ENCODE results near the gene PPM1H. TPM values are rescaled to one million over a fixed set of nuclear protein-coding genes. Genes with fewer than 3 reads are reported as not detected.
"Not testable (repeated sequence)": the region's sequence is repeated elsewhere in the genome, so short reads cannot be mapped to it uniquely, and the experiment has no call there.

PPM1H gene
- polyA plus RNA-seq, 1 donor: 20.0 TPM

GRCh38 chr12:62817556-62818271 is 117.2 kb downstream of the PPM1H start:
- Histone ChIP-seq H3K4me1 (ENCODE audit: control insufficient read depth, insufficient read depth, low read length) (peaks cover 3% of the 10 kb centered on the region), H3K9me3 (ENCODE audit: control insufficient read depth, low read depth, low read length) (no peaks in the 10 kb centered on the region), H3K4me3 (ENCODE audit: low read length) (no peak overlapping the region), H3K27ac (ENCODE audit: low read length) (no peak overlapping the region), H3K36me3 (ENCODE audit: control insufficient read depth, insufficient read depth, low read length) (no peaks in the 10 kb centered on the region), H3K27me3 (ENCODE audit: control insufficient read depth, insufficient read depth, low read length) (no peaks in the 10 kb centered on the region)
- WGBS (ENCODE audit: insufficient coverage, low lambda C conversion rate): 92% methylated on average over 2 of the region's 9 CpGs
- DNase-seq: no peak

DNA sequence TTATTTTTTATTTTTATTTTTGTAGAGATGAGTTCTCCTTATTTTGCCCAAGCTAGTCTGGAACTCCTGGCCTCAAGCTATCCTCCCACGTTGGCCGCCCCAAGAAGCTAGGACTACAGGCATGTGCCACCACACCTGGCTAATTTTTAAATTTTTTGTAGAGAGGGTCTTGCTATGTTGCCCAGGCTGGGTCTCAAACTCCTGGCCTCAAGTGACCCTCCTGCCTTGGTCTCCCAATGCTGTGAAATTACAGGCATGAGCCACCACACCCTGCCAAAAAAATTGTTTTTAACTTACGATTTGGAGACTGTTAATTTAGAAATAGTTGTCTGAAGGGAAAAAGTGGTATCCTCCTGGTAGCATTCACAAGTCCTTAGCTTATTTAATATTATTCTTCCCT is 120.7 kb downstream of the PPM1H start:
- peaks cover 3% of the 10 kb centered on the region for H3K4me1 ChIP-seq (ENCODE audit: control insufficient read depth, insufficient read depth, low read length)
- no peak for DNase-seq
- H3K9me3 ChIP-seq (ENCODE audit: control insufficient read depth, low read depth, low read length): no peaks in the 10 kb centered on the region
- WGBS (ENCODE audit: insufficient coverage, low lambda C conversion rate): 100% methylated on average over 1 of the region's 3 CpGs
- H3K36me3 ChIP-seq (ENCODE audit: control insufficient read depth, insufficient read depth, low read length): no peaks in the 10 kb centered on the region
- no peaks in the 10 kb centered on the region for H3K27me3 ChIP-seq (ENCODE audit: control insufficient read depth, insufficient read depth, low read length)
- H3K4me3 ChIP-seq (ENCODE audit: low read length): no peak overlapping the region
- no peak overlapping the region for H3K27ac ChIP-seq (ENCODE audit: low read length)

DNA sequence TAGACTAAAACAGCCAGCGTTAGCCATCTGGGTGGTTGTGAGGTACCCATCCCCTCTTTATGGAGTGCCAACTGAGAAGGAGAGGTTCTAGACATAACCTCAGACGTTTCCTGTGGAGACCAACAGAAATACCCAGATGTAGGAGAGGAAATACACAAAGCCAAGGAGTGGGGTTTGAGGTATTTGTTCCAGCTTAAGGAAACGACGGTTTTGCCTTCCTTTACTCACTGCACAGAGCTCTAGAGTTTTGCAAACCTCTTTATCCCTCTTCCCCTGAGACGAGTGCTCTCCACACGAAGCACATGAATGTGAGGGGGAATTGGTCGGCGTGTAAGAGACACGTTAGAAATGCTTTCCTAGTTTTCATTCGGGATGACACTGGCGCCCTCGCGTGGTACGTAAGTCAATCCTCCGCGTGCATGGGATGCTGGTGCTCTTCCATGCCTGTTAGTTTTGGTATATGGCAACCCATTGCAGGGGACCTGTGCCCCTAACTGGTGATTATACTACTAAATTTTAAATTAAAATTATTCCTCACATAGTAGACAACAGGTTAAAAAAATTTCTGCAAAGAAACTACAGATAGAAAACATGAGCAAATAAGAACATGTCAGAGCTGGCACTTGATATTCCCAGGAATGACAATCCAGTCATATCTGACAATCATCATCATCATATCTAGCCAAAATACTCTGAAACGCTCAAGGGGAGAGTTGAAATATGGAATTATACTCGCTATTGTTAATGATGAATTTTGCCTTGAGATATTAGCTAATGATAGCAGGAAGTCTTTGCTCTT is 121.7 kb downstream of the PPM1H start:
- DNase-seq: peak; percentile 42 to 43
- H3K36me3 ChIP-seq (ENCODE audit: control insufficient read depth, insufficient read depth, low read length): no peaks in the 10 kb centered on the region
- peaks cover 3% of the 10 kb centered on the region for H3K4me1 ChIP-seq (ENCODE audit: control insufficient read depth, insufficient read depth, low read length)
- H3K9me3 ChIP-seq (ENCODE audit: control insufficient read depth, low read depth, low read length): no peaks in the 10 kb centered on the region
- no peak overlapping the region for H3K4me3 ChIP-seq (ENCODE audit: low read length)
- no peak overlapping the region for H3K27ac ChIP-seq (ENCODE audit: low read length)
- WGBS (ENCODE audit: insufficient coverage, low lambda C conversion rate): no CpG with 5 or more reads among the region's 18 CpGs
- H3K27me3 ChIP-seq (ENCODE audit: control insufficient read depth, insufficient read depth, low read length): no peaks in the 10 kb centered on the region

DNA sequence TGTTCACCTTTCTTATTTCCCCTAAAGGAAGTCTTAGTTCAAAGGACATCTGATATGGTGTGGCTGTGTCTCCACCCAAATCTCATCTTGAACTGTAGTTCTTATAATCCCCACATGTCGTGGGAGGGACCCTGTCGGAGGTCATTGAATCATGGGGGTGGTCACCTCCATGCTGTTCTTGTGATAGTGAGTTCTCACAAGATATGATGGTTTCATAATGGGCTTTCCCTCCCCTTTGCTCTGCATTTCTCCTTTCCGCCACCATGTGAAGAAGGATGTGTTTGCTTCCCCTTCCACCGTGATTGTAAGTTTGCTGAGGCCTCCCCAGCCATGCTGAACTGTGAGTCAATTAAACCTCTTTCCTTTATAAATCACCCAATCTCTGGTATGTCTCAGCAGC is 123.5 kb downstream of the PPM1H start:
- H3K27me3 ChIP-seq (ENCODE audit: control insufficient read depth, insufficient read depth, low read length); H3K27ac ChIP-seq (ENCODE audit: low read length); H3K4me1 ChIP-seq (ENCODE audit: control insufficient read depth, insufficient read depth, low read length); H3K36me3 ChIP-seq (ENCODE audit: control insufficient read depth, insufficient read depth, low read length); H3K9me3 ChIP-seq (ENCODE audit: control insufficient read depth, low read depth, low read length); DNase-seq; H3K4me3 ChIP-seq (ENCODE audit: low read length): not testable (repeated sequence)
- no CpG with 5 or more reads among the region's 4 CpGs for WGBS (ENCODE audit: insufficient coverage, low lambda C conversion rate)

DNA sequence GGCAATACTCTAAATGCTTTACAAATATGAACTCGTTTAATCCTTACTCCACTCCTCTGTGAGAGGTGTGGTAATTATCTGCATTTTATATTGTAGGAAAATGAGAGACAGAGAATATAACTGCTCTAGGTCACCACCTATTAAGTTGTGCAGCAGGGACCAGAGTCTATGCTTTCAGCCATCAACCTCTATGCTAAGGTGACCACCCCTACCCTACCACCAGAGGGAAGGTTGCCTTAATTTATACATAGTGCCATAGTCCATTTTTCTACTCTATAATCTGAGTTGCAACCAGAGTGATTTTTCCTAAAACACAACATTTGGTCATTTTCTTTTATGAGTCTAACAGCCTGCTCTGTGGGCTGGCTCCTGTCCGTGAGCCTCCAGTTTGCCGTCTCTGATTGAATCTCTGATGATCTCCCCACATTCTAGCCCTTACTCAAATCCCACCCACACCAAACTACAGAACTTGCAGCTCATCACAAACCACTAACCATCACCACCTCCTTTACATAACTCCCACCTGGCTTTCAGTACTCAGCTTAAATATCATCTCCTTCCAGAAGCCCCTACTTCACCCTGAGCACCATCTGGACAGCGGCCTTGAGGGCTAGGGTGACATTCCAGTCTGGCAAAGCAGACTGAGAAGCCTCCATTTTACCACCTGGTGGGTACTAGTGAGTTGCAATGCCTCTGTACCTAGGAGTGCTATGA is 126.6 kb downstream of the PPM1H start:
- Histone ChIP-seq H3K27ac (ENCODE audit: low read length) (no peak overlapping the region), H3K4me1 (ENCODE audit: control insufficient read depth, insufficient read depth, low read length) (peaks cover 3% of the 10 kb centered on the region), H3K36me3 (ENCODE audit: control insufficient read depth, insufficient read depth, low read length) (no peaks in the 10 kb centered on the region), H3K4me3 (ENCODE audit: low read length) (no peak overlapping the region), H3K27me3 (ENCODE audit: control insufficient read depth, insufficient read depth, low read length) (no peaks in the 10 kb centered on the region), H3K9me3 (ENCODE audit: control insufficient read depth, low read depth, low read length) (no peaks in the 10 kb centered on the region)
- DNase-seq: no peak
- no CpG with 5 or more reads among the region's 4 CpGs for WGBS (ENCODE audit: insufficient coverage, low lambda C conversion rate)

DNA sequence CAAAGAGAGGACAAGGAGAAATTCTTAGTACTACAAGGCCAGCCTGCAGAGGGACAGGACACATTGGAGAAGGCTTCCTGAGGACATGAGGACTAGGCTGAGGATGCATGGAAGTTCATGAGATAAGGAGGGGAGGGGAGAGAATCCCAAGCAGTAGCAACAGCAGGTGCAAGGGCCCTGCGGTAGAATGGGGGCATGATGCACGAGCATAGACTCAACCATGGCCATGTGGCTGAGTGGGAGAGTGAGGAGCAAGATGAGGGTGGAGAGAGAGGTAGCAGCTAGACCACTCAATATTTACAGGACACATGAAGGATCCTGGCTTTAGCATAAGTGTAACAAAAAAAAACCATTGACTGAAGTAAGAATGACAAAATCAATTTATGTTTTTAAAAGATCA is 128.1 kb downstream of the PPM1H start:
- no peak overlapping the region for H3K27ac ChIP-seq (ENCODE audit: low read length)
- no peaks in the 10 kb centered on the region for H3K36me3 ChIP-seq (ENCODE audit: control insufficient read depth, insufficient read depth, low read length)
- peaks cover 1% of the 10 kb centered on the region for H3K9me3 ChIP-seq (ENCODE audit: control insufficient read depth, low read depth, low read length)
- H3K4me1 ChIP-seq (ENCODE audit: control insufficient read depth, insufficient read depth, low read length): no peaks in the 10 kb centered on the region
- no CpG with 5 or more reads among the region's 2 CpGs for WGBS (ENCODE audit: insufficient coverage, low lambda C conversion rate)
- DNase-seq: no peak
- no peak overlapping the region for H3K4me3 ChIP-seq (ENCODE audit: low read length)
- H3K27me3 ChIP-seq (ENCODE audit: control insufficient read depth, insufficient read depth, low read length): no peaks in the 10 kb centered on the region

GRCh38 chr12:62806244-62806836 is 128.6 kb downstream of the PPM1H start:
- H3K27ac ChIP-seq (ENCODE audit: low read length): no peak overlapping the region
- H3K36me3 ChIP-seq (ENCODE audit: control insufficient read depth, insufficient read depth, low read length): peaks cover 4% of the 10 kb centered on the region
- H3K4me1 ChIP-seq (ENCODE audit: control insufficient read depth, insufficient read depth, low read length): no peaks in the 10 kb centered on the region
- WGBS (ENCODE audit: insufficient coverage, low lambda C conversion rate): 80% methylated on average over 1 of the region's 6 CpGs
- H3K27me3 ChIP-seq (ENCODE audit: control insufficient read depth, insufficient read depth, low read length): no peaks in the 10 kb centered on the region
- no peak overlapping the region for H3K4me3 ChIP-seq (ENCODE audit: low read length)
- DNase-seq: no peak
- peaks cover 4% of the 10 kb centered on the region for H3K9me3 ChIP-seq (ENCODE audit: control insufficient read depth, low read depth, low read length)

DNA sequence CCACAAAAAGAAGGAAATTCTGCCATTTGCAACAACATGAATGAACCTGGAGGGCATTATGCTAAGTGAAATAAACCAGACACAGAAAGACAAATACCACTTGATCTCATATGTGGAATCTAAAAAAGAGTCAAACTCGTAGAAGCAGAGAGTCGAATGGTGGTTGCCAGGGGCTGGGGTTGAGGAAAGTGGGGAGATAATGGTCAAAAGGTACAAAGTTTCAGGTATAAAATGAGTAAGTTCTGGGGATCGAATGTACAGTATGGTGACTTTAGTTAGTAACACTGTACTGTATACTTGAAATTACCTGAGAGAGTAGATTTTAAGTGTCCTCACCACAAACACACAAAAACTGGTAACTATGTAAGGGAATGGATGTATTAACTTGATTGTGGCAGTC is 129.4 kb downstream of the PPM1H start:
- Histone ChIP-seq H3K4me3 (ENCODE audit: low read length) (no peak overlapping the region), H3K36me3 (ENCODE audit: control insufficient read depth, insufficient read depth, low read length) (peaks cover 5% of the 10 kb centered on the region), H3K27ac (ENCODE audit: low read length) (no peak overlapping the region), H3K27me3 (ENCODE audit: control insufficient read depth, insufficient read depth, low read length) (no peaks in the 10 kb centered on the region), H3K9me3 (ENCODE audit: control insufficient read depth, low read depth, low read length) (peaks cover 4% of the 10 kb centered on the region), H3K4me1 (ENCODE audit: control insufficient read depth, insufficient read depth, low read length) (no peaks in the 10 kb centered on the region)
- no peak for DNase-seq
- 71% methylated on average over 2 of the region's 3 CpGs for WGBS (ENCODE audit: insufficient coverage, low lambda C conversion rate)

DNA sequence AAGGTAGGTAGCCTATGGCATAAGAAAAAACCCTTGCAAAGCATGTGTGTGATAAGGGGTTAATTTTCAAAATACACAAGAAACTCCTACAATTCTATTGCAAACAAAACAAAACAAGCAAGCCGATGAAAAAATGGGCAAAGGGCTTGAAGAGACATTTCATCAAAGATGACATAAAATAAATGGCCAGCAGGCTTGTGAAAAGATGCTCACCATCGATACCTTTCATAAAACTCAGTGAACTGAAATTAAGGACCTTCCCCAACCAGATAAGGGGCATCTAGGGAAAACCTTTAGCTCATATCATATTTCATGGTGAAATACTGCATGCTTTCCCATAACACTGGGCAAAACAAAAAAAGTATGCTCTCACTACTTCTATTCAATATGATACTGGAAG is 131.2 kb downstream of the PPM1H start:
- peaks cover 4% of the 10 kb centered on the region for H3K9me3 ChIP-seq (ENCODE audit: control insufficient read depth, low read depth, low read length)
- H3K4me1 ChIP-seq (ENCODE audit: control insufficient read depth, insufficient read depth, low read length): no peaks in the 10 kb centered on the region
- no peak for DNase-seq
- no peaks in the 10 kb centered on the region for H3K27me3 ChIP-seq (ENCODE audit: control insufficient read depth, insufficient read depth, low read length)
- peaks cover 5% of the 10 kb centered on the region for H3K36me3 ChIP-seq (ENCODE audit: control insufficient read depth, insufficient read depth, low read length)
- WGBS (ENCODE audit: insufficient coverage, low lambda C conversion rate): 100% methylated on average over 1 of the region's 2 CpGs
- no peak overlapping the region for H3K27ac ChIP-seq (ENCODE audit: low read length)
- H3K4me3 ChIP-seq (ENCODE audit: low read length): no peak overlapping the region

GRCh38 chr12:62802984-62803383 is 132.0 kb downstream of the PPM1H start:
- no peaks in the 10 kb centered on the region for H3K27me3 ChIP-seq (ENCODE audit: control insufficient read depth, insufficient read depth, low read length)
- no peak overlapping the region for H3K27ac ChIP-seq (ENCODE audit: low read length)
- peaks cover 5% of the 10 kb centered on the region for H3K36me3 ChIP-seq (ENCODE audit: control insufficient read depth, insufficient read depth, low read length)
- WGBS (ENCODE audit: insufficient coverage, low lambda C conversion rate): 80% methylated on average over 1 of the region's 4 CpGs
- no peaks in the 10 kb centered on the region for H3K4me1 ChIP-seq (ENCODE audit: control insufficient read depth, insufficient read depth, low read length)
- DNase-seq: no peak
- peaks cover 4% of the 10 kb centered on the region for H3K9me3 ChIP-seq (ENCODE audit: control insufficient read depth, low read depth, low read length)
- no peak overlapping the region for H3K4me3 ChIP-seq (ENCODE audit: low read length)
